ENCODE data around the gene SGCD.
A peak's percentile ranks its signal among the peaks of the same experiment; 100 is the strongest.

SGCD gene

GRCh38 chr5:156812959-156813358 is 486.0 kb downstream of the SGCD start:
- DNase-seq = no peak

- peak; percentile 20 for DNase-seq
Observed at GRCh38 chr5:156815988-156816599, 489.1 kb downstream of the SGCD start.
